HG02588 (cell line): Measurements from ENCODE around the gene ALDOC.
"Not testable (repeated sequence)": the region's sequence is repeated elsewhere in the genome, so short reads cannot be mapped to it uniquely, and the experiment has no call there.

Experiments used
- ATAC-seq: cut with Tn5 transposase; IDR thresholded peaks from one replicate; pipeline ENCODE4 v1.9.1; 2021; ENCODE audit warnings: mild to moderate bottlenecking, moderate library complexity; ENCODE audit not compliant: unreplicated experiment

The ALDOC gene

DNA sequence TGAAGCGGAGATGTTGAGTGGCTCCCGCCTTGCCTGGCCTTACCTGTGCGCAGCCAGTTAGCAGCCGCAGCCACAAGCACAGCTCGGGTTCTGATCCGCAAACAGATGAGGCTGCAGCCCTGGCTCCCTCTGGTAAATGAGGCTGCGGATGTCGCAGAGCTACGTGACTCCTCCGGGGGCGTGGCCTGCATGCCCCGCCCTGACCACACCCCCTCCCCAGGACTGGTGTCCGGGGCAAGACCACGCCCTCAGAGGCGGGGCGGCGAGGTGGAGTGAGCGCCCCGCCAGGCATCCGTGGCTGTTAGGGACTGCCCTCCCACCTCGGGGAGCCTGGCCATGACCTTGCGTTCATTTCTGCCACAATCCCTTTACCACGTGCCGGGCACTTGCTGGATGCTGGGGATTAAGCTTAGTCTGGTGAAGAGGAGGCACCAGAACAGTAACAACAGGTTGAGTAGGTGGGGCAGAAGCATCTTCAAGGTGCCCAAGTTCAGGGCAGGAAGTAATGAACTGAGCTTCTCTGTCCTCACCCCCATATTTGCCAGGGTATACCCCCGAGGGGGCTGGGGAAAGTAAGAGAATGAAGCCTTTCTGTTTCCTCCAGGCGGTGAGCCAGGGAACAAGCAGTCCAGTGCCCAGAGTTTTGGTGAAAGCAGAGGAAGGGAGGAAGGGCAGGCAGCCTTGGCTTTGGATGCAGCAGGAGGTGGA is at the start of gene ALDOC:
Gene ALDOC (minus strand): TSS at position 138 of the 708 bp plus-strand sequence. CDS start 1,363 bp downstream, outside the sequence.
- ATAC-seq = peak; percentile 72

GRCh38 chr17:28624148-28624547 is 47.5 kb upstream of the ALDOC start:
- no peak for ATAC-seq

DNA sequence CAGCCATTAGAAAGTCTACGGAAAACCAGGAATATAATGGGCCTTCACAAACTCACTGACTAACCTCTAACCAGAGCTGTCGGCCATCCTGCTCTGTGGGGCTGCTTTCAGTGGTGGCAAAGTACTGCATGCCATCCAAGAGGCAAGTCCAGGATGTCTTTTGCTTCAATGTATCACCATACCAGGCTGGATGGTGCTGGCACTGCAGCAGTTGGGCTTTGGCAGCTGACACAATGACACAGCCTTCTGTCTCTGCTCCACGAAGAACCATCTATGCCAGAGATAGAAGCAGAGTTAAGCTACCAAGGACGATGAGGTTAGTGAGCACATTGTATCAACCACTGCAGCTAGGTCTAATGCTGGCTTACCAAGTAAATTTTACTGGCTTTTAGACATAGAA is 47.0 kb upstream of the ALDOC start:
- ATAC-seq = no peak

GRCh38 chr17:28622186-28622585 is 45.5 kb upstream of the ALDOC start:
- ATAC-seq = no peak

- no peak for ATAC-seq
Observed at GRCh38 chr17:28620010-28620409, 43.3 kb upstream of the ALDOC start.

DNA sequence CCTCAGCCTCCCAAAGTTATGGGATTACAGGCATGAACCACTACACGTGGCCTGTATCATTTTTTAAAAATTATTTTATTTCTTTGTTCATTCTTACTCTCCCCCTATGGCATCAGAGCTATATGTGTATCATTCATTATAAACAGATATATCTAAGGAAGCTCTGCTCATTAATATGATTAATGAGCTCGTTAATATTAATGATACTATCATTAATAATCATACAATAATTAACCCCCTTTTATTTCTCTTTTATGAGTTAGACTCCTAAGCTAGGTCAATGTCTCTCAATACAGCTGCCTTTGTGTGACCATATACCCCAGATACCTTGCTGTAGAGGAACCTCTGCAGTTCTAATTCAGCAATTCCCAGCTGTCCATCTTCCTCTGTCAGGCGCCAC is 41.8 kb upstream of the ALDOC start:
- ATAC-seq = no peak

DNA sequence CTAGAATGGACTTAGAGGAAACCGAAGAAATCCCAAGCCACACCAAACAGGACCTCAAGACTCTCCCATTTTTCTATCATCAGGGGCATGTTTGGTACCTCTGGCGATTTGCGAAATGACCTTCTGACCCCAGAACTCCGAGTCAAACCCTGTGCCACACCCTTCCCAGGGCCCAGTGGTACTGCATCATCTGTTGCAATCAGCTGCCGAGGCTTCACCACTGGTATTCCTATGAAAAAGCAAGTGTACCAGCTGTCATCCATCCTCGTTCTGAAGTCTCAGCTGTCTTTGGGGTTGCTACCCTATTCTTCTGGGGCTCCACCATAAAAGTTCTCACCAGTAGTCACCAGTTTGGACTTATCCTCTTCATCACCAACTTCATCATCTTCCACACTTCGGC is 39.6 kb upstream of the ALDOC start:
- ATAC-seq = no peak

- no peak for ATAC-seq
Observed at GRCh38 chr17:28615260-28615940, 38.7 kb upstream of the ALDOC start.

- ATAC-seq = no peak
Observed at GRCh38 chr17:28613931-28614381, 37.3 kb upstream of the ALDOC start, which contains the start of gene RSKR. Gene RSKR, minus strand, starts transcription at chr17:28614185. Its CDS starts 24 bp downstream, at chr17:28614161.

DNA sequence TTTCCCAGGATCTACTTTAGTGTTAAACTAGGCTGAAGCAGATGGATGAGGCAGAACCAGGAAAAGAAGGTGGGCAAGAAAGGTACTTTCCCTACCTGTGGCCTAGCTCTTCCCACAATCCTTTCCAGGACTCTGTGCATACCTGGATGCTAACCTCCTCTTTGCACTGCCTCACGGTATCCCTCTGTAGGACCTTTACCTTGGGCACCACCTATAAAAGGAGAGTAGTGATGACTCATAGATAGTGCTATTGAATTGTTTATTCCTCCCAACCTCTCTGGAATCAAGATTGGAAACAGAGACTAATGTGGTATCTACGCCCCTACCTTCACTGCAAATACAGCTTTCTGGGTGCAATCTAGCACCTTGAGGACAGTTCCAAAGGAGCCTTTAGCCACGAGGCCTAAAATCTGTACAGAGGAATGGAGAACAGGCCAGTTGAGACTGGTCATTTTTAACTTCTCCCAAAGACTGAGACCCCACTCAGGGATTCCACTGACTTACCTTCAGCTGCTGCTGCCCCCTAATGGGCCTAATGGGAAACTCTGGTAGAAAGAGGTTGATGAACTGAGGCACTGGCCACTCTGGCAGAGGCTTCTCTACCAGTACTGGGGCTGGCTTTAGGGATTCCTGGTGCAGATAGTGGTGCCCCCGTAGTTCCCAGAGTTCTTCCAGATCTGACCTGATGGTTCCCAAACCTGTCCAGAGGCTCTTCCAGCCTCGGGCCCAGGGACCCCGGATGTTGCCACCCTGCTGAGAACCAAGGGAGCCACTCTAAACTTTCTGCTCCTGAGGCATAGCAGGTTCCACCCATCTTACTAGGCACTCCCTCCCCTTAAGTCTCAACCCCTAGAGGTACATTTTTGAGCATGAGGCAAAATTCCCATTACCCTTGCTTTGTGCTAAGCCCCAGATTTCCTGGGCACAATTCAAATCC is 36.5 kb upstream of the ALDOC start:
- ATAC-seq = no peak

DNA sequence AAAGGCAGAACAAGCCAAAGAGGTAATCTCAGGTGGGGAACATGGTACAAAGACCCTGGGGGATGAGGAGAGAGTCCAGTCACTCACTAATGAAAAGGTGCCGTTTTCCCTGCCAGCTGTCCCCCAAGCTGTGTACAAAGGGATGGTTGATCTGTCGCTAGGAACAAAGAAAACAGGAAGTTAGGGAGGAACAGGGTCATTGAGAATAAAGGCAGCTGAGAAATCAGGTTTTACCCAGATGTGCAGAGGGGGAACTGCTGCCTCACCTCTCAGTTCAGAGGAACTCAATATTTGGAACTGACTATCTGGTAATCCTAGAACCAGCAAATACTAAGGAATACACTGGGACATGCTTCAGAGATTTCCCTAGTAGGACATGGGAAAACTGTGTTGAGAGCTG is 35.8 kb upstream of the ALDOC start:
- ATAC-seq = no peak

GRCh38 chr17:28610376-28610775 is 33.7 kb upstream of the ALDOC start:
- ATAC-seq = no peak

- ATAC-seq = not testable (repeated sequence)
Observed at GRCh38 chr17:28604031-28604430, 27.3 kb upstream of the ALDOC start.

GRCh38 chr17:28599311-28600184 is 22.9 kb upstream of the ALDOC start:
- peak; percentile 49 for ATAC-seq

GRCh38 chr17:28598799-28599310 is 22.2 kb upstream of the ALDOC start, which contains the start of gene SPAG5:
Gene SPAG5, minus strand, starts transcription at chr17:28599025. Its CDS starts 79 bp downstream, at chr17:28598946.
- peak; percentile 80 for ATAC-seq

- ATAC-seq = no peak
Observed at GRCh38 chr17:28598389-28598788, 21.7 kb upstream of the ALDOC start.

DNA sequence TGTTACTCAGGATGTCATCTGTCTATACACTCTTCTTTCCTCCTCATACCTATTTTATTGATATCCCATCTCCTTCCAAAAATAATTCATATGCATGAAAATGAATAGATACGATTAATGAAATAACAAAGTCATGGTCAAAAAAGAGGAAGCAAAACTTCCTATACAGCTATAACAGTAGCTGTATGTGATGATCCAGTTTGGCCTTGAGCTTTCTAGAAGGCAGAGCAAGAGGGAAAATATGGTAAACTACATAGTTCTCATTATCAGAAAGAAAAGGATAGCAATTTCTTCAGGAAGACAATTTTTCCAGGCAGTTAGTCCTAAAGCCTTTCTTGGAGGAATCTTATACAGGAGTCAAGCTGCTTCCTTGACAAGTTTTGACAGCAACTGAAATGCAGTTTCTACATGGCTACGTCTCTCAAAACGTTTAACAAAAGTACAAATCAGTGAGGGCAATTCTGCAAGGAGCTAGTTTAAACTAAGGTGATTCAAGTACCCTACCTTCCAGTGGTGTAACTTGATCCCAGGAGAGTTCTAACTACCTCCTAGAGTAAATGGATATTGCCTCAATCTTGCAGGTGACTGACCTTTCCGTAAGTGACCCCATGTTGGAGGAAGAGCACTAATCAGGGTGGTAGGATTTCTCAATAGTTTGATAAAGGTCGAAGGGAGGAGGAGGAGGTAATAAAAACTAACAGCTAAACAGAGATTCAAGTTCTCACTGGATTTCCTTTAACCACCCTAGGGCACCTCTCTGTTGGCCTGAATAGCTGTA is 21.1 kb upstream of the ALDOC start:
- no peak for ATAC-seq

- no peak for ATAC-seq
Observed at GRCh38 chr17:28592260-28592659, 15.6 kb upstream of the ALDOC start.

GRCh38 chr17:28585851-28586250 is 9.2 kb upstream of the ALDOC start:
- ATAC-seq = no peak
